A549 (cell line): Measurements from ENCODE around the gene NMNAT2. TPM values are rescaled to one million over a fixed set of nuclear protein-coding genes. Genes with fewer than 3 reads are reported as not detected.

ENCODE experiments used
- ATAC-seq, 2 experiments: fragments of 200-7000 bp in 1 of 2; fragments of >200 bp in 1 of 2; cut with Nextera tagmentation in 1 of 2; cut with Tn5 transposase in 1 of 2; 3 replicates each; pipeline versions ENCODE4 v1.8.0 to v1.9.1; 2018 to 2020; ENCODE audit warnings: mild to moderate bottlenecking in 1 of 2, moderate library complexity in 1 of 2
- CTCF ChIA-PET: fragments of 300-600 bp; sonication (Branson Sonifier 250); formaldehyde crosslinking; extraction: SDS; loops from one replicate; lab custom pipeline; 2021; ENCODE audit warnings: antibody characterized with exemption, inconsistent platforms; lab: Yijun Ruan, JAX
- POLR2A ChIA-PET: fragments of 350-600 bp; formaldehyde crosslinking; extraction: SDS; loops from one replicate; lab custom pipeline; 2021; ENCODE audit warnings: antibody characterized with exemption, inconsistent platforms; lab: Yijun Ruan, JAX
- DNase-seq, 2 experiments: peaks; one replicate each; pipeline versions ENCODE4 v3.0.0 to v3.0.0-alpha.2; 2011 to 2016; ENCODE audit warnings: low read depth in 1 of 2, low spot score in 1 of 2
- FAIRE-seq: peaks from 2 replicates; lab custom pipeline; 2011; peaks lifted over from hg19 to GRCh38; lab: Jason Lieb, UNC
- H3K27ac ChIP-seq, 2 experiments: fragments of >200 bp; sonication (Bioruptor Twin); formaldehyde crosslinking; 3 replicates each; pipeline ENCODE4 v1.5.1; 2016 to 2017
- H3K4me1 ChIP-seq: fragments of >200 bp; sonication (Bioruptor Twin); formaldehyde crosslinking; 3 replicates; pipeline ENCODE4 v1.6.1; 2016
- H3K4me2 ChIP-seq: fragments of >200 bp; sonication (Bioruptor Twin); formaldehyde crosslinking; 3 replicates; pipeline ENCODE4 v1.6.1; 2016
- H3K4me3 ChIP-seq: fragments of >200 bp; sonication (Bioruptor Twin); formaldehyde crosslinking; 3 replicates; pipeline ENCODE4 v1.5.1; 2016
- H3K9me3 ChIP-seq: fragments of >200 bp; sonication (Bioruptor Twin); formaldehyde crosslinking; 3 replicates; pipeline ENCODE4 v1.6.1; 2016
- CEBPB ChIP-seq, 2 experiments: fragments of >200 bp in 1 of 2; sonication (Bioruptor Twin) in 1 of 2; formaldehyde crosslinking in 1 of 2; IDR thresholded peaks; 2 replicates each; pipeline ENCODE4 v1.6.1; 2012 to 2016
- CHD2 ChIP-seq: fragments of 150-350 bp; IDR thresholded peaks from 2 replicates; pipeline ENCODE4 v1.6.1; 2014; ENCODE audit warnings: low read length; ENCODE audit not compliant: partially characterized antibody
- E2F6 ChIP-seq: IDR thresholded peaks from 2 replicates; pipeline ENCODE4 v1.6.1; 2012; ENCODE audit warnings: low read depth, borderline replicate concordance
- EHMT2 ChIP-seq: fragments of 200-600 bp; sonication (generic); IDR thresholded peaks from 2 replicates; pipeline ENCODE4 v1.6.1; 2016; ENCODE audit warnings: antibody characterized with exemption, low read depth, mild to moderate bottlenecking, moderate library complexity
- ESRRA ChIP-seq: fragments of 150-350 bp; IDR thresholded peaks from 2 replicates; pipeline ENCODE4 v1.6.1; 2014; ENCODE audit warnings: mild to moderate bottlenecking, low read length, borderline replicate concordance
- FOSL2 ChIP-seq, 2 experiments: fragments of 450-650 bp in 1 of 2; fragments of >200 bp in 1 of 2; sonication (Bioruptor Twin) in 1 of 2; formaldehyde crosslinking; IDR thresholded peaks; 2 replicates each; pipeline versions ENCODE4 v1.5.0 to v1.6.1; 2016 to 2020; ENCODE audit warnings: mild to moderate bottlenecking in 1 of 2, moderate library complexity in 1 of 2
- HEYL ChIP-seq: fragments of 250-450 bp; sonication (Bioruptor Pico); IDR thresholded peaks from 2 replicates; pipeline ENCODE4 v1.8.0; 2021; ENCODE audit warnings: mild to moderate bottlenecking, moderate library complexity
- HOXB5 ChIP-seq: fragments of 250-450 bp; sonication (Bioruptor Pico); IDR thresholded peaks from 2 replicates; pipeline ENCODE4 v1.5.0; 2020; ENCODE audit warnings: mild to moderate bottlenecking, moderate library complexity
- KDM5A ChIP-seq: fragments of 200-600 bp; sonication (generic); IDR thresholded peaks from 2 replicates; pipeline ENCODE4 v1.6.1; 2016; ENCODE audit warnings: antibody characterized with exemption, mild to moderate bottlenecking
- NR3C1 ChIP-seq: fragments of >200 bp; sonication (Bioruptor Twin); formaldehyde crosslinking; IDR thresholded peaks from 3 replicates; pipeline ENCODE4 v1.6.1; 2017
- POLR2A ChIP-seq: IDR thresholded peaks from 2 replicates; pipeline ENCODE4 v1.6.1; 2012; ENCODE audit warnings: mild to moderate bottlenecking, low read length
- RCOR1 ChIP-seq: fragments of 150-350 bp; IDR thresholded peaks from 2 replicates; pipeline ENCODE4 v1.6.1; 2014; ENCODE audit warnings: antibody characterized with exemption, low read length, low read depth
- REST ChIP-seq: fragments of 200-600 bp; sonication (generic); IDR thresholded peaks from 2 replicates; pipeline ENCODE4 v1.6.1; 2016; ENCODE audit warnings: antibody characterized with exemption, mild to moderate bottlenecking, moderate library complexity
- SMC3 ChIP-seq: fragments of >200 bp; sonication (Bioruptor Twin); formaldehyde crosslinking; IDR thresholded peaks from 3 replicates; pipeline ENCODE4 v1.6.1; 2018; ENCODE audit warnings: inconsistent platforms
- TP53 ChIP-seq: fragments of 250-450 bp; sonication (Bioruptor Pico); IDR thresholded peaks from 2 replicates; pipeline ENCODE4 v1.5.0; 2021; ENCODE audit warnings: mild to moderate bottlenecking, moderate library complexity
- ZFP36 ChIP-seq: fragments of 450-650 bp; IDR thresholded peaks from 2 replicates; pipeline ENCODE4 v1.6.1; 2014; ENCODE audit warnings: borderline replicate concordance; ENCODE audit not compliant: partially characterized antibody
- WGBS: methylation state at CpG from one replicate; pipeline ENCODE4 v1.1.6; 2017; ENCODE audit errors: missing lambda C conversion rate; 5-methylcytosine and 5-hydroxymethylcytosine counted together
- polyA plus RNA-seq, 4 experiments: library from polyadenylated mRNA; depleted of rRNA in 3 of 4; stranded (reverse); fragments of >200 nt; fragmentation: RNase III in 1 of 4; extraction: RNeasy Plus Mini Kit Qiagen cat#74134 plus additional on column Dnase treatment in 1 of 4; gene quantifications; 2 replicates in 3 of 4; 3 replicates in 1 of 4; pipeline ENCODE4 v1.2.3, GENCODE V29; 2011 to 2017
- TF ChIP-seq, protein P1 (sequence below): IDR thresholded peaks from 2 replicates; pipeline ENCODE4 v1.6.1; 2012
- TF ChIP-seq, protein P2 (sequence below): fragments of 250-450 bp; sonication (Bioruptor Pico); IDR thresholded peaks from 2 replicates; pipeline ENCODE4 v1.5.0; 2020; ENCODE audit warnings: low read depth, mild to moderate bottlenecking, moderate library complexity
- TF ChIP-seq, protein P3 (sequence below): fragments of >200 bp; sonication (Bioruptor Twin); formaldehyde crosslinking; IDR thresholded peaks from 2 replicates; pipeline ENCODE4 v1.6.1; 2016

Gene NMNAT2
- polyA plus RNA-seq, 2 of the 4 experiments (the other 2 are of a cell fraction), result 0.16 to 0.63 TPM

DNA sequence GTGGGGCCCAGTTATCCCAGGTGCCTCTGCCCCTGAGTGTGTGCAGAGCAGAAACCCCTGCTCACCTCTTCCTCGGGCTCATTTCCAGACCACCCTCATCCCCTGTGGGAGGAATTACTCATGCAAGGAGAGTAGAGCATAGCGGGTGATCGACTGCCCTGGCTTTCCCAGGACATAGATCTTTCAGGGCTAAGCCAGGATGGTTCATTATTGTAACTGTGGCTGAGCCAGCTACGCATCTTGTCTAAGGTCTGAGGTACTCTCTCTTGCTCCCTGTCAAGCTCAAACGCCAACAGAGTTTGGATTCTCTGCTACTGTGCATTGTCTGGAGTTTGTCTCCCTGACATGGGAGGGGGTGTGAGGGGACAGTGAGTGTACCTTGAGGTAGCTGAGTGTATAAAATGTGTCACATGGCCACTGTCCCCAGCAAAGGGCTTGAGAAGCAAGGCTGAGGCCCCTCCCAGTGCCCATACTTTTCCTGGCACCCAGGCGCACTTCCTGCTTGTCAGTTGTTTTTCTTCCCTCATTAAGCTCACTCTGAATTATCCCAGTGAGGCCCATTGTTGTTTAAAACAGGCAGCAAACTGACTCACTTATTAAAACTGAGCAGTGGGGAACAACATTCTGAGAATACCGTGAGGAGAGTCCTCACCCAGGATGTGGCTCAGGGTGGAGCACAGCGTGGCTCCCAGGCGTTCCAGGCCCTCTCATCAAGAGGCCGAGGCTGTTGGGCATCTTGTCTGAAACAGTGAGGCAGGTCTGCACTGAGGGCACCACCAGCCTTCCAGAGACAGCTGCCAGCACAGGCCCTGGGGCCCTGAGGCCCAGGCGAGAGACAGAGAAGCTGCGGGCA lies 139.2 kb downstream of the NMNAT2 start:
- Histone ChIP-seq H3K4me2 (no peak overlapping the region), H3K4me3 (no peak overlapping the region), H3K4me1 (peaks cover 3% of the 10 kb centered on the region; the same call in 1 of the 3 replicates), H3K27ac (peak overlapping the region in 1 of 2 experiments; percentile 57; a peak in 2 of 6 replicates), H3K9me3 (no peaks in the 10 kb centered on the region)
- ATAC-seq, result no peak
- POLR2A ChIA-PET, result interaction anchor here (0.6 kb wide), 1 partner anchor 356 kb away, joined by 7 read pairs; no protein-coding TSS in a partner anchor
- DNase-seq, result no peak
- no peak for TF ChIP-seq HEYL
- TF ChIP-seq E2F6, result no peak
- TF ChIP-seq, protein P1, sequence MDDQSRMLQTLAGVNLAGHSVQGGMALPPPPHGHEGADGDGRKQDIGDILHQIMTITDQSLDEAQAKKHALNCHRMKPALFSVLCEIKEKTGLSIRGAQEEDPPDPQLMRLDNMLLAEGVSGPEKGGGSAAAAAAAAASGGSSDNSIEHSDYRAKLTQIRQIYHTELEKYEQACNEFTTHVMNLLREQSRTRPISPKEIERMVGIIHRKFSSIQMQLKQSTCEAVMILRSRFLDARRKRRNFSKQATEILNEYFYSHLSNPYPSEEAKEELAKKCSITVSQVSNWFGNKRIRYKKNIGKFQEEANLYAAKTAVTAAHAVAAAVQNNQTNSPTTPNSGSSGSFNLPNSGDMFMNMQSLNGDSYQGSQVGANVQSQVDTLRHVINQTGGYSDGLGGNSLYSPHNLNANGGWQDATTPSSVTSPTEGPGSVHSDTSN, result no peak
- no peak for TF ChIP-seq EHMT2
- TF ChIP-seq NR3C1, result no peak
- TF ChIP-seq SMC3, result no peak
- no peak for TF ChIP-seq CHD2
- TF ChIP-seq CEBPB (IDR thresholded peaks at IDR 0.05), result no peak
- no peak for TF ChIP-seq RCOR1
- TF ChIP-seq KDM5A, result no peak
- TF ChIP-seq, protein P2, sequence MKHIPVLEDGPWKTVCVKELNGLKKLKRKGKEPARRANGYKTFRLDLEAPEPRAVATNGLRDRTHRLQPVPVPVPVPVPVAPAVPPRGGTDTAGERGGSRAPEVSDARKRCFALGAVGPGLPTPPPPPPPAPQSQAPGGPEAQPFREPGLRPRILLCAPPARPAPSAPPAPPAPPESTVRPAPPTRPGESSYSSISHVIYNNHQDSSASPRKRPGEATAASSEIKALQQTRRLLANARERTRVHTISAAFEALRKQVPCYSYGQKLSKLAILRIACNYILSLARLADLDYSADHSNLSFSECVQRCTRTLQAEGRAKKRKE, result no peak
- TF ChIP-seq FOSL2 (IDR thresholded peaks at IDR 0.05), result no peak
- TF ChIP-seq FOSL2 (CRISPR knock-in tag; IDR thresholded peaks at IDR 0.05), result no peak
- TF ChIP-seq, protein P3, sequence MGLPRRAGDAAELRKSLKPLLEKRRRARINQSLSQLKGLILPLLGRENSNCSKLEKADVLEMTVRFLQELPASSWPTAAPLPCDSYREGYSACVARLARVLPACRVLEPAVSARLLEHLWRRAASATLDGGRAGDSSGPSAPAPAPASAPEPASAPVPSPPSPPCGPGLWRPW, result no peak
- TF ChIP-seq ESRRA, result no peak
- no peak for TF ChIP-seq REST
- WGBS, result 83% methylated on average over 10 of the region's 12 CpGs
- CTCF ChIA-PET, result interaction anchor here (0.9 to 7.1 kb wide), 6 partner anchors 9 to 406 kb away, joined by 3 to 71 read pairs (median 5); no protein-coding TSS in a partner anchor
- FAIRE-seq, result no peak

GRCh38 chr1:183277821-183278738 lies 140.1 kb downstream of the NMNAT2 start:
- FAIRE-seq (no peak), DNase-seq (no peak), ATAC-seq (no peak)
- Histone ChIP-seq H3K27ac (0 out of 6 replicates have a peak overlapping the region, but pooled peaks of 1 of the 2 experiments have one; percentile 28), H3K4me1 (peaks cover 3% of the 10 kb centered on the region; the same call in 1 of the 3 replicates), H3K9me3 (no peaks in the 10 kb centered on the region), H3K4me3 (no peak overlapping the region), H3K4me2 (no peak overlapping the region)
- ChIA-PET POLR2A (no interaction called here), CTCF (interaction anchor here (0.6 to 7.1 kb wide), 8 partner anchors 8 to 407 kb away, joined by 3 to 71 read pairs (median 4); no protein-coding TSS in a partner anchor)
- TF ChIP-seq TP53 (CRISPR knock-in tag) (no peak), ZFP36 (no peak), HEYL (no peak), POLR2A (no peak), FOSL2 (IDR thresholded peaks at IDR 0.05) (no peak), FOSL2 (CRISPR knock-in tag; IDR thresholded peaks at IDR 0.05) (no peak), HOXB5 (CRISPR knock-in tag) (no peak)
- WGBS, result 60% methylated on average over 7 of the region's 7 CpGs
